GM23248 (cell line): Measurements from ENCODE around the gene SFMBT2. TPM values are rescaled to one million over a fixed set of nuclear protein-coding genes. Genes with fewer than 3 reads are reported as not detected.

Experiments
- DNase-seq: peaks from one replicate; pipeline ENCODE4 v3.0.0-alpha.2; 2015
- H2AFZ ChIP-seq: fragments of 200-600 bp; sonication (generic); 2 replicates; pipeline ENCODE4 v1.6.1; 2016; ENCODE audit warnings: antibody characterized with exemption
- H3F3A ChIP-seq: fragments of 200-600 bp; sonication (generic); 2 replicates; pipeline ENCODE4 v1.6.1; 2016; ENCODE audit warnings: mild to moderate bottlenecking, antibody characterized with exemption, mixed run types; ENCODE audit not compliant: insufficient read depth
- H3K27ac ChIP-seq: fragments of 200-600 bp; sonication (generic); 2 replicates; pipeline ENCODE4 v1.5.1; 2016; ENCODE audit warnings: mild to moderate bottlenecking
- H3K27me3 ChIP-seq: fragments of 200-600 bp; sonication (generic); replicated peaks from 2 replicates; pipeline ENCODE4 v1.6.1; 2016; ENCODE audit warnings: mild to moderate bottlenecking; ENCODE audit not compliant: insufficient read depth
- H3K36me3 ChIP-seq: fragments of 200-600 bp; sonication (generic); 2 replicates; pipeline ENCODE4 v1.6.1; 2016; ENCODE audit warnings: low read depth, mild to moderate bottlenecking
- H3K4me1 ChIP-seq: fragments of 200-600 bp; sonication (generic); 2 replicates; pipeline ENCODE4 v1.6.1; 2016; ENCODE audit warnings: mild to moderate bottlenecking; ENCODE audit not compliant: insufficient read depth
- H3K4me2 ChIP-seq: fragments of 200-600 bp; sonication (generic); one replicate; pipeline ENCODE4 v1.6.1; 2016; ENCODE audit warnings: mild to moderate bottlenecking; ENCODE audit not compliant: unreplicated experiment
- H3K4me3 ChIP-seq: fragments of 200-600 bp; sonication (generic); 2 replicates; pipeline ENCODE4 v1.5.1; 2016; ENCODE audit warnings: mild to moderate bottlenecking
- H3K79me2 ChIP-seq: fragments of 200-600 bp; sonication (generic); 2 replicates; pipeline ENCODE4 v1.6.1; 2016; ENCODE audit warnings: mild to moderate bottlenecking; ENCODE audit not compliant: insufficient read depth
- H3K9ac ChIP-seq: fragments of 200-600 bp; sonication (generic); 2 replicates; pipeline ENCODE4 v1.6.1; 2016; ENCODE audit warnings: mild to moderate bottlenecking
- H3K9me2 ChIP-seq: fragments of 200-600 bp; sonication (generic); 2 replicates; pipeline ENCODE4 v1.6.1; 2016; ENCODE audit warnings: mixed run types, mild to moderate bottlenecking, moderate library complexity; ENCODE audit not compliant: insufficient read depth
- H3K9me3 ChIP-seq: fragments of 200-600 bp; sonication (generic); one replicate; pipeline ENCODE4 v1.6.1; 2017; ENCODE audit warnings: low read depth
- H4K20me1 ChIP-seq: fragments of 200-600 bp; sonication (generic); 2 replicates; pipeline ENCODE4 v1.6.0; 2016; ENCODE audit not compliant: insufficient read depth
- EZH2 ChIP-seq: fragments of 200-600 bp; sonication (generic); IDR thresholded peaks from 2 replicates; pipeline ENCODE4 v1.6.1; 2018; ENCODE audit warnings: antibody characterized with exemption, mild to moderate bottlenecking; ENCODE audit not compliant: insufficient read depth, poor library complexity, severe bottlenecking
- EZH2phosphoT487 ChIP-seq: fragments of 200-600 bp; sonication (generic); IDR thresholded peaks from 2 replicates; pipeline ENCODE4 v1.6.1; 2018; ENCODE audit warnings: antibody characterized with exemption, moderate library complexity, mild to moderate bottlenecking, low read depth; ENCODE audit not compliant: insufficient read depth
- WGBS, 2 experiments: methylation state at CpG; one replicate each; pipeline ENCODE4 v1.1.6; 2015 to 2017; ENCODE audit warnings: low lambda C conversion rate in 2 of 2, low coverage in 1 of 2; ENCODE audit errors: missing lambda C conversion rate in 2 of 2; 5-methylcytosine and 5-hydroxymethylcytosine counted together
- in situ Hi-C: fragments of 300-500 bp; cut with MboI; formaldehyde crosslinking; loops from 2 replicates; pipeline ENCODE4 v1.15.0; 2020
- polyA plus RNA-seq: library from polyadenylated mRNA; unstranded; fragments of >200 nt; fragmentation: Nextera tagmentation; extraction: Ambion mirVana; gene quantifications from 2 replicates; pipeline ENCODE4 v1.2.1, GENCODE V29; 2016
- total RNA-seq: library from RNA; depleted of rRNA; stranded (reverse); fragments of >200 nt; shearing (Covaris generic); gene quantifications from 2 replicates; pipeline ENCODE4 v1.2.3, GENCODE V29; 2014

Gene SFMBT2
- total and polyA plus RNA-seq, 2 experiments from 2014 or later: 0.22 TPM; not detected in 1

DNA sequence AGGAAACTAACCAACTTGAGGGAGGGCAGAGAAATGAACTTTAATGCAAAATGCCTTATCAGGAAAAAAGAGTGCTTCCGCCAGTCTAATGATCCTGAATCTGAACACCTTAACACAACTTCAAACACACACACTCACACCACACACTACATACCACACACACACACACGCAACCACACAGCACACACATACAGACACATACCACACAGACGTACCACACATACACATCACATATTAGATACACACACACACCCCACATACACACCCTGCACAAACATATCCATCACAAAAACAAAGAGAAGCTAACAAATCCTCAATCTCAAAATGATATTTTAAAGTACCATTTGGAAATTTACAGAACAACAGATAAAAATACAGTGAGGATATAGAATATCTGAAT is 175.5 kb downstream of the SFMBT2 start:
- H3K9me2 ChIP-seq: no peaks in the 10 kb centered on the region
- no peaks in the 10 kb centered on the region for H3K79me2 ChIP-seq
- no peaks in the 10 kb centered on the region for H3K4me1 ChIP-seq
- no peak for TF ChIP-seq EZH2
- no peaks in the 10 kb centered on the region for H3K36me3 ChIP-seq
- H3K9me3 ChIP-seq: no peaks in the 10 kb centered on the region
- no peaks in the 10 kb centered on the region for H3K27me3 ChIP-seq
- no peak overlapping the region for H3K27ac ChIP-seq
- no peak overlapping the region for H3K9ac ChIP-seq
- H4K20me1 ChIP-seq: no peaks in the 10 kb centered on the region
- in situ Hi-C loops: no loop called here
- 69 to 81% methylated on average over 3 of the region's 3 CpGs for WGBS, 2 experiments
- no peak overlapping the region for H2AFZ ChIP-seq
- no peak for DNase-seq
- no peaks in the 10 kb centered on the region for H3F3A ChIP-seq
- H3K4me2 ChIP-seq: no peak overlapping the region
- H3K4me3 ChIP-seq: no peak overlapping the region

DNA sequence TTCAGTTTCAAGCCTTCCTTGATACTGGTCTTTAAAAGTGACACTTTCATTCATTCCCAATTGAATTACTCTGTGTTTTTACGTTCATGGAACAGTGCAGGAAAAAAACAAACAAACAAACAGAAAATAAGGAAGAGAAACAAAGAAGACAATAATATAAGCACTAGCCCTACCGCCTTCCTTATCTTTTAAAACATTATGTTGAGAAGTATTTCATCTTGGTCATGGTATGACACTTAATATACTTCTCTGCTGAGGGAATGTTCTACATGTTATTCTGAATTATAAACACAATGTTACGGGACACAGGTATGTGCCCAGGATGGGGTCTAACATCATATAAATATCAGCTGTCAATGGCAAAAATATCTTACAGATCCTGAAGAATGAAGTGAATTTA is 176.7 kb downstream of the SFMBT2 start:
- H2AFZ ChIP-seq: no peak overlapping the region
- no peaks in the 10 kb centered on the region for H3K79me2 ChIP-seq
- H3K36me3 ChIP-seq: no peaks in the 10 kb centered on the region
- no peaks in the 10 kb centered on the region for H3K9me3 ChIP-seq
- DNase-seq: no peak
- H4K20me1 ChIP-seq: no peaks in the 10 kb centered on the region
- in situ Hi-C loops: no loop called here
- TF ChIP-seq EZH2phosphoT487 (no peak), EZH2 (no peak)
- 44 to 45% methylated on average over 3 of the region's 3 CpGs for WGBS, 2 experiments
- H3K4me3 ChIP-seq: no peak overlapping the region
- H3K4me1 ChIP-seq: no peaks in the 10 kb centered on the region
- no peaks in the 10 kb centered on the region for H3F3A ChIP-seq
- H3K27me3 ChIP-seq: no peaks in the 10 kb centered on the region
- H3K9ac ChIP-seq: no peak overlapping the region
- H3K9me2 ChIP-seq: no peaks in the 10 kb centered on the region
- H3K4me2 ChIP-seq: no peak overlapping the region
- no peak overlapping the region for H3K27ac ChIP-seq

DNA sequence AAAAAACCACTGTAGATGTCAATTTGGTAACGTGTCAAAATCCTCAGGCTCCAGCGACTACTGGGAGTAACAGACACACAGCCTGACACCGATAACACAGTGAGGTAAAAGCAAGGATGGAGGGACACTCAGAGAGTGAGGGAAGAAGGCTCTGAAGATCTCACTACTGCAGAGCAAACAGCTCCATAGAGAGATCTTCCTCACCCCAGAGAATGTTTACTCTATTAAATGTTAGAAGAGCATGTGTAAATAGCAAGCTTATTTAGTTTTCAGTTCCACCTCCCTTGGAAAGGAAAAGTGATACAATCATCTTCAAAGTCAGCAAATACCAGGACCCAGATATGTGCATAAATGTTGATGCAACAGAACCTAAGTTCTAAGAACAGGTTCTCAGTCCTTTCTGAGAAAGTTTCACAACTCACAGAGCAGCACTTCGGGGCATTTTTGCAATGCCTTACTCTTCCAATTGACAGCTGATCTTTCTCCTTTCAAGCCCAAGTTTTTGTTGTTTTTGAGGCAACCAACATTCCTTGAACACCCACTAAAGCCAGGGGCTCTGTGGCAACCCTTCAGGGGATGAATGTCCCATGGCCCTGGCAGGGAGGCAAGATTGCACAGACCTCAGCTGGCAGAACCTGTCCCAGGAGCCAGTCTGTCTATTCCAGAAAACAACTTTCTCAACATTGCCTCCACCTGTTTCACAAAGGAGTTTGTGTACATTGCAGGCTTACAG is 177.4 kb downstream of the SFMBT2 start:
- no peak for DNase-seq
- no peak overlapping the region for H2AFZ ChIP-seq
- no peak overlapping the region for H3K27ac ChIP-seq
- H3K27me3 ChIP-seq: no peaks in the 10 kb centered on the region
- no peak for TF ChIP-seq EZH2phosphoT487
- H3K4me1 ChIP-seq: no peaks in the 10 kb centered on the region
- no peaks in the 10 kb centered on the region for H3K36me3 ChIP-seq
- H3K79me2 ChIP-seq: no peaks in the 10 kb centered on the region
- in situ Hi-C loops: no loop called here
- no peaks in the 10 kb centered on the region for H3F3A ChIP-seq
- H3K4me2 ChIP-seq: no peak overlapping the region
- H3K4me3 ChIP-seq: no peak overlapping the region
- H3K9me3 ChIP-seq: no peaks in the 10 kb centered on the region
- no peaks in the 10 kb centered on the region for H4K20me1 ChIP-seq
- no peak overlapping the region for H3K9ac ChIP-seq
- H3K9me2 ChIP-seq: no peaks in the 10 kb centered on the region
- WGBS, 2 experiments: 32 to 41% methylated on average over 4 of the region's 4 CpGs

DNA sequence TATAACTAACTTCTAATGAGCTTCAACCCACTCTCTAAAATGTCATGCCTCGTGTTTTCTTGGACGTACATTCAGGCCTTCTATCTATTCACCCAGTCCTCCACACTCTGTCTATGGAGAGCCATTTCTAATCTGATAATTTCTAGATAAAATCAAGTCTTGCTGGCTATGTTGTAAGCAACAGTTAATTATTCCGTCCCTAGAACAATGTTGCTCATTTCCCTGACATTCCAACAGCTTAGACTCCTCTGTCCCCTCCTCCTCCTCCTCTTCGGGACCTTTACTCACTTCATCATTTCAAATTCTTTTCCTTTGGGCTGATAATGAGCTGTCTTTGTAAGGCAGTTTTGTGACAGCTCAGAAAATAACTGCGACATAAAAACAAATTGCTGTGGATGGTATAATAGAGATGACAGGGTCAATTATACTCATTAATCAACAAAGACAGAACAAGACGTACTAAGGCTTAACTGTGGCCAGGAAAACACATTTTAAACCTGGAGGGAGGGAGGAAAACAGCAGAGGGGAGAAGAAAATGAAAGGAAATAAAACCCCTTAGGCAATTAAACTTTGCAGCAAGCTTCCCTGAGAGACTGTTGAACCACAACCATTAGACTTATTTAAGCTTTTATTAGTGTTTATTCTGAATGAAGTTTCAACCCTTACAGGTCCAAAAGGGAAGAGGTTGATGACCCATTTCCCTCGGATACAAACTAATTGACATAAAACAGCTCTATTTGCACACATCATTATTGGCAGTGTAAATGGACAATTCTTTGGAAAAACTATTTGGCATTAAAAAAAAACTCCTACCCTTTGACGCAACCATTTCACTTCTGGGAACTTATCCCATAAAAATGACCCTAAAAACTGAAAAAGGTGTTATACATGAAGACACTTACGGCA is 179.1 kb downstream of the SFMBT2 start:
- Histone ChIP-seq H2AFZ (no peak overlapping the region), H3K79me2 (no peaks in the 10 kb centered on the region), H3K4me2 (no peak overlapping the region), H3F3A (no peaks in the 10 kb centered on the region), H3K4me1 (no peaks in the 10 kb centered on the region), H3K9me2 (no peaks in the 10 kb centered on the region), H4K20me1 (no peaks in the 10 kb centered on the region), H3K4me3 (no peak overlapping the region), H3K9ac (no peak overlapping the region), H3K9me3 (no peaks in the 10 kb centered on the region), H3K36me3 (no peaks in the 10 kb centered on the region), H3K27ac (no peak overlapping the region), H3K27me3 (no peaks in the 10 kb centered on the region)
- WGBS, 2 experiments: 30 to 31% methylated on average over 9 of the region's 9 CpGs
- DNase-seq: no peak
- in situ Hi-C loops: no loop called here
- TF ChIP-seq EZH2 (no peak), EZH2phosphoT487 (no peak)
